ENCODE results near the gene CLMN.

Gene CLMN

DNA sequence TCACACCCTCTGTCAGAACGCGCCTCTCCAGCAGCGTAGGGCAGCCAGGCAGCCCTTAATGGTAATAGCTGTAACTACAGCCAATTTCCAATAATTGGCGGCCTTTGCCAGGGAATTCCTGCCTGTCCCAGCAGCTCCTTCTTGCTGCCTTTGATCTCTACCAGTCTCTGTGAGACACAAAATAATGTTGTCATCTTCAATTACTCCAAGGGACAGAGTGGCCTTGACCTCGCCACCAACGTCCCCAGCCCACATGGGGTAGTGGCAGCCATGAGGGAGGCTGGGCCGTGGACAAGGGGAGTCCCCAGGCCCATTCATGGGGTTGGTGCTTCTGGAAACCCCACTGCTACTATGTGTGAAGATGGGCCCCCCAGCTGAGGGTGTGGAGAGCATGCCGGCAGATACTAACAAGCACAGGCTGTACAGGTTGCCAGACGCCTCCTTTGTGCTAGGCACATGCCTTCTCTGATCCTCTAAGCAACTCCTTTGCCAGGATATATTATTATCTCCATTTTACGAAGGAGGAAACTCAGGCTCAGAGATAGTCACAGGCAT, 17.4 kb upstream of the CLMN start:
- no peak for TF ChIP-seq JUND (IDR thresholded peaks at IDR 0.05; ENCODE audit: low read depth)
- no peak for DNase-seq (ENCODE audit: low read depth in 1 of 2, low spot score in 1 of 2)
- in situ Hi-C loops (cut with HindIII; ENCODE audit: low pct_unique_long_range_greater_than_20kb, low sequenced_read_pairs), result no loop called here

DNA sequence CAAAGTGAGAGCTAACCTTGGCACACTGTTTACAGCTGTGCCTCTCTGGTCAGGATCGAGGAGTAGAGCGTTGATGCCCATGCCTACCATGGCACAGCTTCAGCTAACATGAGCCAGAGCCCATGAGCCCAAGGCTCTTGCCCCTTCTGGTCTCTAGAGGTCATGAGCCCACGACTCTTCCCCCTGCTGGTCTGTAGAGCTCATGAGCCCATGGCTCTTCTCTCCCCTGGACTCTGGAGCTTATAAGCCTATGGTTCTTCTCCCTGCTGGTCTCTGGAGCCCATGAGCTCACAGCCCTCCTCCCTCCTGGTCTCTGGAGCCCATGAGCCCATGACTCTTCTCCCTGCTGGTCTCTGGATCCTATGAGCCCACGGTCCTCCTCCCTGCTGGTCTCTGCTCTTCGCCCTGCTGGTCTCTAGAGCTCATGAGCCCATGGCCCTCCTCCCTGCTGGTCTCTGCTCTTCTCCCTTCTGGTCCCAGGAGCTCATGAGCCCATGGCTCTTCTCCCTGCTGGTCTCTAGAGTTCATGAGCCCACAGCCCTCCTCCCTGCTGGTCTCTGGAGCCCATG, 16.6 kb upstream of the CLMN start:
- no peak for DNase-seq (ENCODE audit: low read depth in 1 of 2, low spot score in 1 of 2)
- TF ChIP-seq JUND (IDR thresholded peaks at IDR 0.05; ENCODE audit: low read depth), result no peak
- in situ Hi-C loops (cut with HindIII; ENCODE audit: low pct_unique_long_range_greater_than_20kb, low sequenced_read_pairs), result no loop called here

DNA sequence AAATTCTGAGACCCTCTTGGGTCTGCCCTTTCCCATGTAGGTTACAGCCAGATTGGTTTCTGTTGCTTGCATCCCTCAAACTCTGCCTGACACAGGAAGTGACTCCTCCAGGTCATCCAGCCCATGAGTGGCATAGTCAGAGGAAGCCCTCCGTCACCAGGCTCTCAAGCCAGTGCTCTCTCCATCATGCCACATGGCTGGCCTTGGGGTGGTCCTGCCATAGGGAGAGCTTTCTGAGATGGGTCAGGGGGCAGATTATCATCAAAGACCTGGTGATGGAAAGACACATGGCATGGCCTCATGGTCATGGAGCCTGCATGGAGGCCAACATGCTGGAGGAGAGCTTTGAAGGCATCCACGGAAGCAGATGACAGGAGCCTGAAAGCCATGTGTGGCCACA, 15.4 kb upstream of the CLMN start:
- no peak for TF ChIP-seq JUND (IDR thresholded peaks at IDR 0.05; ENCODE audit: low read depth)
- no peak for DNase-seq (ENCODE audit: low read depth in 1 of 2, low spot score in 1 of 2)
- in situ Hi-C loops (cut with HindIII; ENCODE audit: low pct_unique_long_range_greater_than_20kb, low sequenced_read_pairs), result no loop called here

DNA sequence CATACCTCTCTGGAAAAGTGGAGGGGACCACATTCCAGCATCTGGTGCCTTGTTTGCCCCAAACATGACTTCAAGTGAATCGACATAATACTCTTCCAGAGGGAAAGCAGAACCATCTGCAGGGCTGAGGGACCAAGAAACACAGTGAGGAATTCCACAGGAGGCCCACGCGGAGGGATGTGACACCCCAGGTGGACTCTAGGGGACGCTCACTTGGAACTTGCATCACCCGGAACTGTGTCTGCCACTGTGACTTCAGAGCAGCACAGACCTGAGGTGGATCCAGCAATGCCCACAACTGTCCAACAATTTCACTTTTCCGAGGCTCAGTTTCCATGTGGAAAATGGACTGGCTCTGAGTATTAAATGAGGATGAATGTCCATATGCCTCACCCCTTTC, 14.3 kb upstream of the CLMN start:
- TF ChIP-seq JUND (IDR thresholded peaks at IDR 0.05; ENCODE audit: low read depth), result no peak
- in situ Hi-C loops (cut with HindIII; ENCODE audit: low pct_unique_long_range_greater_than_20kb, low sequenced_read_pairs), result no loop called here

DNA sequence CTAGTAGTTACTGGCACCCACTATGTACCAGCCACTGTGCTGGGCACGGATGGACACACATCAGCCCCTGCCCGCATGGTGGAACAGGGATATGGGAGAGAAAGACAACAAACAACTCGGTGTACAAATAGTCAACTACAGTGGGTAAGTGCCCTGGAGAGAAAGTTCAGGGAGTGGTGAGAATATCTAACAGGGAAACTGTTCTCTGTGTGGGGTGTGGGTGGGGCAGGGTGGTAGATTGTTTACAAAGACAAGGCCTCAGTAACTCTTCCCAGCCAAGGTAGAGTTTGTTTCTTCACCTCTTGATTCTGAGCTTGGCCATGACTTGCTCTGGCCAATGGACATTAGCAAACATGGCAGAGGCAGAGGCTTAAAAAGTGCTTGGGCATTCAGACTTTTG, 12.9 kb upstream of the CLMN start:
- no peak for TF ChIP-seq JUND (IDR thresholded peaks at IDR 0.05; ENCODE audit: low read depth)
- no peak for DNase-seq (ENCODE audit: low read depth in 1 of 2, low spot score in 1 of 2)
- in situ Hi-C loops (cut with HindIII; ENCODE audit: low pct_unique_long_range_greater_than_20kb, low sequenced_read_pairs), result no loop called here

More for the DNA sequence above, 14.3 kb upstream of the CLMN start:
- DNase-seq (ENCODE audit: low read depth in 1 of 2, low spot score in 1 of 2), result no peak

DNA sequence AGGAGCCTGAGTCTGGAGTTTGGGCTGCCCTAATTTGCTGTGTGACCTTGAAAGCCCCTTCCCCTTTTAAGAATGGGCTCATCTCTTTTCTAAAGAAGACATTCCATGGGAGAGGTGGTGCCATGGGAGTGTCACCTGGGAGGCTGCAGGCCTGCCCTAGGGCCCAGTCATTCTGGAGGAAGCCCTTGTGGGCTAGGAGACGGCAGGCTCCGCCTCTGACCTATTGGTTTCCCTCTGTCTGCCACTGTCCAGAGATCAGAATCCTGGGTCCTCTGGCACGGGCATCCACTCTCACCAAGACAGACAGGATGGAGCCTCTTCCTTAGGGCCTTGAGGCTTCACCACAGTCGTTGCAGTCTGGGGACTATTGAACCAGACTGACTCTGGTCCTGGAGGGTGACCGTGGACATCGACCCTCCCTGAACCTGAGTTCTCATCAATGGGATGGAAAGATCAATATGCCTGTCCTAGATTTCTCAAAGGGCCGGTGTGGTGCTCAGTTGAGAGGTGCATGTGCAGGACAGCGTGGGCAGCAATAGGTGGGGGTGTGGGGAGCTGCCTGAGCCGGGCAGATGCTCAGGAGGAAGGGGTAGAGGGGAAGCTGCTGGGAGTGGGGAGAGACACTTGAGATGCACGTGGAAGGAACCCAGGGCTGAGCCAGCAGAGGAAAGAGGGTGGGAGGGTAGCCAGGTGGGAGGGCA, 12.2 kb upstream of the CLMN start:
- TF ChIP-seq JUND (IDR thresholded peaks at IDR 0.05; ENCODE audit: low read depth), result no peak
- in situ Hi-C loops (cut with HindIII; ENCODE audit: low pct_unique_long_range_greater_than_20kb, low sequenced_read_pairs), result no loop called here
- DNase-seq (ENCODE audit: low read depth in 1 of 2, low spot score in 1 of 2), result no peak

DNA sequence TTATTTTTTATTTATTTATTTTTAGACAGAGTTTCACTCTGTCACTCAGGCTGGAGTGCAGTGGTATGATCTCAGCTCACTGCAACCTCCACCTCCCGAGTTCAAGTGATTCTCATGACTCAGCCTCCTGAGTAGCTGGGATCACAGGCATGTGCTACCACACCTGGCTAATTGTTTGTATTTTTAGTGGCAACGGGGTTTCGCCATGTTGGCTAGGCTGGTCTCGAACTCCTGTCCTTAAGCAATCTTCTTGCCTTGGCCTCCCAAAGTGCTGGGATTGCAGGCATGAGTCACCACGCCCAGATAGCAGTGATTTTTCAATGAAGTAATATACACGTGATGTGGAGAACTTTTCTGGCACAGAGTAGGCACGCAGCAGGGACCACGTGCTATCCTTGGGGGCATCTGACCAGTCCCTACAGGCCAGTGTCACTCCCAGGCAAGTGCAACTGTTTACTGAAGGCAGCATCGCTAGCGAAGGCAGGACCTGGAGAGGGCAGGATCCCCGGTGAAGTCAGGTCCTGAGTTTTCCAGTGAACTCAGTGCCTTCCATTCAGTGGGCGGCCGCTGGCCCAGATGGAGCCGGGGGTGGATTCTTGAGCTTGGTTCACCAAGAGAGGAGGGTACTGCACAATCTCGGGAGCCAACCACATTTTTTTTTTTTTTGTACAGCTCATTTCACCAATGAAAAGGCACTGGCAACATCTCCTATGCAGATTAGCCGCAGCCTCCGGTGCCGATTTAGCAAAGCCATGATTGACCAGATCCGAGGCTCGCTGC, 11.1 kb upstream of the CLMN start:
- in situ Hi-C loops (cut with HindIII; ENCODE audit: low pct_unique_long_range_greater_than_20kb, low sequenced_read_pairs), result no loop called here
- no peak for DNase-seq (ENCODE audit: low read depth in 1 of 2, low spot score in 1 of 2)
- no peak for TF ChIP-seq JUND (IDR thresholded peaks at IDR 0.05; ENCODE audit: low read depth)

DNA sequence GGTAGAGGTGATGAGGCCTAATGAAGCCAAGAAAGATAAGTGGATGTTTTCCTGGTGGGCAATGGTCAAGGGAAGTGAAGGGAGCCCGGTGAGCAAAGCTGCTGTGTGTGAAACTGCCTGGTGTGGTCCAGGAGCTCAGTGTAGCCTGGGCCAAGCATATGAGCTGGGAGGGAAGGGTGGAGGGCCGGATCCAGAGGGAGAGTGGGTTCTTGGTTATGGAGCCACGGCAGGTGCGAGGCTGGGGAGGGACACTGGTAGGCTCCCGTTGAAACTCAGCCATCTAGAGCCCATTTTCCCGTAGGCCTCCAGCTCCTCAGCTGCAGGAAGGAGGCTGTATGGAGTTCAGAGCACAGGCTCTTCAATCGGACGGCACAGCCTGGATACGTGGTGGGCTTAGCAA, 10.2 kb upstream of the CLMN start:
- no peak for TF ChIP-seq JUND (IDR thresholded peaks at IDR 0.05; ENCODE audit: low read depth)
- DNase-seq (ENCODE audit: low read depth in 1 of 2, low spot score in 1 of 2), result no peak
- in situ Hi-C loops (cut with HindIII; ENCODE audit: low pct_unique_long_range_greater_than_20kb, low sequenced_read_pairs), result no loop called here

DNA sequence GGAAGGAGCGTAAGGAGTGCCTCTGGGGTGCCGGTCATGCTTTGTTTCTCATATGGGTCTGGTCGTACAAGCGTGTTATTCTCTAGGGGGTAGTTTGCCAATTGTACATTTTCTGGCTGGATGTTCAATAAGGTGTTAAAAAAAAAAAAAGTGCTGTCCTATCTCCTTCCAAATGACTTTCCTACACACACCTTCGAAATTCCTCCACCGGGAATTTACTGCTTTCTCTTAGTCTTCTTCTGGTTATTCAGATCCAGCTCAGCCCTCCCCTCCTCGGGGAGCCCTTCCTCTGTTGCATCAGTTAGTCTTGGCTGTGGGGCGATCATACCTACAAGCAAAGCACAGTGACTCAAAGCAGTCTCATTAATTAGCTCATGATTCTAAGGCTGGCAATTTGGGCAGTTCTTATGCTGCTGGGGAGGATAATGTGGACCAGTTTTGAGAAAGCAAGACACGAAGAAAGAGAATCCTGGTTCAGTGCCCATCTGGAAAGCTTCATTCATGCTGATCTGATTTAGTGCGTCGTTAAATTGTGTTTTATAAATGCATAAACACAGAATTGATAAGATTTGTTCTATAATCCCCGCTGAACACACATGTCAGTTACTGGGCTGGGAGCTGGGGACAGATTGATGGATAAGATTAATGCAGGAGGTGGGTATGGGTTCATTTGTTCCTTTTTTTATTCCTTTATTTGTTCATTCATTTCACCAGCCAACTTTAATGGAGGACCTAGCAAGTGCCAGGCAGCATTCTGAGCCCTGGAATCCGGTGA, 9.2 kb upstream of the CLMN start:
- in situ Hi-C loops (cut with HindIII; ENCODE audit: low pct_unique_long_range_greater_than_20kb, low sequenced_read_pairs), result no loop called here
- TF ChIP-seq JUND (IDR thresholded peaks at IDR 0.05; ENCODE audit: low read depth), result peak; percentile 96
- peak; percentile 47 to 92 for DNase-seq (ENCODE audit: low read depth in 1 of 2, low spot score in 1 of 2)

DNA sequence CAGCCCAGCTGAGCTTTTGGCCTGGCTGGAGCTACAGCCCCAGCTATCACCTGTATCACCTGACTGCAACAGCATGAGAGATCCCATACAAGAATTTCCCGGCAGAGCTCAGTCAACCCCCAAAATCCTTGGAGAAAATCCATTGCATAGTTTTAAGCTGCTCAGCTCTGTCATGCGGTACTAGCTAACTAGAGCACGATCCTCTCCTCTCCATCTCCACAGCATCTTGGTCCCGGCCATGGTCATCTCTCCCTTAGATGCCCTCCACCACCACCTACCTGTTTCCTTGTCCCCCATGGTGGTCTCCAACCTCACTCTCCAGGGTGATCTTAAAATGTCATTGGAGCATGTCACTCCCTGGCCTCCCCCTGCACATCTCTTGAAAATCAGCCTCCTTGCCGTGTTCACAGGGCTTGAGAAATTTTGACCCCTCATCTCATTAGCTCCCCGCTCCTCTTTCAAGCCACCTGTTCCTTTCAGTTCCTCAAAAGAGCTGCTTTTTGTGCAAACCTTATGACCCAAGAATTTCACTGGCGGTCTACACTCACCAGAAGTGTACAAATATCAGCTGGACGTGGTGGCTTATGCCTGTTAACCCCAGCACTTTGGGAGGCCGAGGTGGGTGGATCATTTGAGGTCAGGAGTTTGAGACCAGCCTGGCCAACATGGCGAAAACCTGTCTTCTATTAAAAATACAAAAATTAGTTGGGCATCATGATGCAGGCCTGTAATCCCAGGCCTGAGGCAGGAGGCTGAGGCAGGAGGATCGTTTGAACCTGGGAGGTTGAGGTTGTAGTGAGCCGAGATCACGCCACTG, 8.1 kb upstream of the CLMN start:
- TF ChIP-seq JUND (IDR thresholded peaks at IDR 0.05; ENCODE audit: low read depth), result no peak
- in situ Hi-C loops (cut with HindIII; ENCODE audit: low pct_unique_long_range_greater_than_20kb, low sequenced_read_pairs), result no loop called here
- no peak for DNase-seq (ENCODE audit: low read depth in 1 of 2, low spot score in 1 of 2)

DNA sequence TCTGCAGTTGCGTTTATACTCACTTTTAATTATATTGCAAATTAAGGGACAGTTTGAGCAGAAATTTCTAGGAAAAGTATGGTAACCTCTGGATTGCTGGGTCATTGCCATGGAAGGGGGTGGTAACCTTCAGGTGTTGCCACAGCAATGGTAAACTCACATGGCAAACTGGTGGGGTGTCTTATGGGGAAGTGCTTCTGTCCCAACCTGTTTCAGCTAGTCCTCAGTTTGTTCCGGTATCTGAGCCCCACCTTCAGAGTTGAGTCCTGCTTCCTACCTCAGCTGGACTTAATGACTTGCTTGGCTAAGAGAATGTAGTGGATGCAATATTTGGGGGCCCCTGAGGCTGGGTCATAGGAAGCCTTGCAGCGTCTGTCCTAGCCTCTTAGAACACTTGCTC, 7.3 kb upstream of the CLMN start:
- DNase-seq (ENCODE audit: low read depth in 1 of 2, low spot score in 1 of 2), result no peak
- TF ChIP-seq JUND (IDR thresholded peaks at IDR 0.05; ENCODE audit: low read depth), result no peak
- in situ Hi-C loops (cut with HindIII; ENCODE audit: low pct_unique_long_range_greater_than_20kb, low sequenced_read_pairs), result no loop called here

DNA sequence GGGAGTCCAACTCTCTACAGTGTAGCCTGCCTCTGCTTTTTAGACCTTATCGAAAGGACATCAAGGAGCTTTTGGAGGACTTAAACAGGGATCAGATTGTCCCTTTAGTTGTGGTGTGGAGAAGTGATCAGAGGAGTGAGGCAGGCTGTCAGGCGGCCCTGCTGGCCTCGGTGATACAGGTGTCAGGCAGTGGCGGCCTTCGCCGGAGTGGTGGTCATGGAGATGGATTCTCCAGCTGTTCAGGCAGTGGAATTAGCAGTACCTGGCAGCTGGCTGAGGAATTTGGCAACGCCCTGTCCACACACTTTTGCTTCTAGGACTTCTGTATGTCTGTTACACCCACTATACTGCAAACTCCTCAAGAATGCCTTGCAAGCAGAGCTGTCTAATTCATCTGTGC, 4.2 kb upstream of the CLMN start:
- in situ Hi-C loops (cut with HindIII; ENCODE audit: low pct_unique_long_range_greater_than_20kb, low sequenced_read_pairs), result no loop called here
- DNase-seq (ENCODE audit: low read depth in 1 of 2, low spot score in 1 of 2), result no peak
- TF ChIP-seq JUND (IDR thresholded peaks at IDR 0.05; ENCODE audit: low read depth), result no peak

Measured in T47D (cell line).